Measurements from ENCODE around the gene VANGL2.
A peak's percentile ranks its signal among the peaks of the same experiment; 100 is the strongest.

Gene VANGL2

GRCh38 chr1:160428655-160429054 is 28.3 kb downstream of the VANGL2 start:
- no peaks in the 10 kb centered on the region for H3K27me3 ChIP-seq (ENCODE audit: insufficient read depth, low read length)
- 0 out of 2 replicates have a peak, but pooled peaks cover 8% of the 10 kb centered on the region for H3F3A ChIP-seq (ENCODE audit: insufficient read depth, low read length)
- no peaks in the 10 kb centered on the region for H3K79me2 ChIP-seq (ENCODE audit: insufficient read depth, low read length)
- H3K27ac ChIP-seq (ENCODE audit: low read depth, low read length, poor library complexity, severe bottlenecking) = peak overlapping the region; percentile 83
- no peak overlapping the region; the same call in 1 of the 2 replicates for H3K9ac ChIP-seq (ENCODE audit: low read length)
- no peak overlapping the region for H2AFZ ChIP-seq (ENCODE audit: low read length)
- H4K20me1 ChIP-seq (ENCODE audit: insufficient read depth, low read length) = no peaks in the 10 kb centered on the region
- H3K9me3 ChIP-seq (ENCODE audit: low read length) = no peaks in the 10 kb centered on the region
- peaks cover 45% of the 10 kb centered on the region for H3K4me1 ChIP-seq (ENCODE audit: insufficient read depth, low read length, severe bottlenecking)
- TF ChIP-seq CTCF (IDR thresholded peaks at IDR 0.05; ENCODE audit: low read length) (peak; percentile 96), EZH2 (IDR thresholded peaks at IDR 0.05; ENCODE audit: borderline replicate concordance, low read length) (no peak)
- H3K4me3 ChIP-seq (ENCODE audit: low read depth, low read length, poor library complexity, severe bottlenecking) = no peak overlapping the region
- H3K9me2 ChIP-seq (ENCODE audit: low read depth, low read length) = no peaks in the 10 kb centered on the region
- H3K4me2 ChIP-seq (ENCODE audit: low read length) = no peak overlapping the region; the same call in 1 of the 2 replicates
- H3K36me3 ChIP-seq (ENCODE audit: insufficient read depth, low read length) = no peaks in the 10 kb centered on the region

- Histone ChIP-seq H2AFZ (ENCODE audit: low read length) (no peak overlapping the region), H3K27me3 (ENCODE audit: insufficient read depth, low read length) (no peaks in the 10 kb centered on the region), H3K79me2 (ENCODE audit: insufficient read depth, low read length) (no peaks in the 10 kb centered on the region), H3K9me3 (ENCODE audit: low read length) (no peaks in the 10 kb centered on the region), H3K4me1 (ENCODE audit: insufficient read depth, low read length, severe bottlenecking) (peaks cover 45% of the 10 kb centered on the region), H3K36me3 (ENCODE audit: insufficient read depth, low read length) (no peaks in the 10 kb centered on the region), H3K9ac (ENCODE audit: low read length) (peak overlapping the region; percentile 13; the same call in 1 of the 2 replicates), H3F3A (ENCODE audit: insufficient read depth, low read length) (0 out of 2 replicates have a peak, but pooled peaks cover 8% of the 10 kb centered on the region), H3K27ac (ENCODE audit: low read depth, low read length, poor library complexity, severe bottlenecking) (peak overlapping the region; percentile 83), H3K4me2 (ENCODE audit: low read length) (peak overlapping the region; percentile 27; the same call in 1 of the 2 replicates), H3K4me3 (ENCODE audit: low read depth, low read length, poor library complexity, severe bottlenecking) (no peak overlapping the region), H4K20me1 (ENCODE audit: insufficient read depth, low read length) (no peaks in the 10 kb centered on the region), H3K9me2 (ENCODE audit: low read depth, low read length) (no peaks in the 10 kb centered on the region)
- TF ChIP-seq EZH2 (IDR thresholded peaks at IDR 0.05; ENCODE audit: borderline replicate concordance, low read length) (no peak), CTCF (IDR thresholded peaks at IDR 0.05; ENCODE audit: low read length) (no peak)
Measured at GRCh38 chr1:160429125-160429561, 28.8 kb downstream of the VANGL2 start.

- peak overlapping the region; percentile 27; the same call in 1 of the 2 replicates for H3K4me2 ChIP-seq (ENCODE audit: low read length)
- peak overlapping the region; percentile 23 for H3K9ac ChIP-seq (ENCODE audit: low read length)
- peaks cover 45% of the 10 kb centered on the region for H3K4me1 ChIP-seq (ENCODE audit: insufficient read depth, low read length, severe bottlenecking)
- peak overlapping the region; percentile 83 for H3K27ac ChIP-seq (ENCODE audit: low read depth, low read length, poor library complexity, severe bottlenecking)
- TF ChIP-seq EZH2 (IDR thresholded peaks at IDR 0.05; ENCODE audit: borderline replicate concordance, low read length) (no peak), CTCF (IDR thresholded peaks at IDR 0.05; ENCODE audit: low read length) (no peak)
- no peak overlapping the region for H3K4me3 ChIP-seq (ENCODE audit: low read depth, low read length, poor library complexity, severe bottlenecking)
- no peaks in the 10 kb centered on the region for H3K9me2 ChIP-seq (ENCODE audit: low read depth, low read length)
- no peaks in the 10 kb centered on the region for H4K20me1 ChIP-seq (ENCODE audit: insufficient read depth, low read length)
- H3K79me2 ChIP-seq (ENCODE audit: insufficient read depth, low read length) = no peaks in the 10 kb centered on the region
- H3K27me3 ChIP-seq (ENCODE audit: insufficient read depth, low read length) = no peaks in the 10 kb centered on the region
- 0 out of 2 replicates have a peak, but pooled peaks cover 8% of the 10 kb centered on the region for H3F3A ChIP-seq (ENCODE audit: insufficient read depth, low read length)
- H3K9me3 ChIP-seq (ENCODE audit: low read length) = no peaks in the 10 kb centered on the region
- H2AFZ ChIP-seq (ENCODE audit: low read length) = no peak overlapping the region
- H3K36me3 ChIP-seq (ENCODE audit: insufficient read depth, low read length) = no peaks in the 10 kb centered on the region
Measured at GRCh38 chr1:160429702-160430535, 29.6 kb downstream of the VANGL2 start.

Data from OCI-LY1 (cell line).